Neural progenitor cell (in vitro differentiated cells): ENCODE measurements around the gene C9orf78. TPM values are rescaled to one million over a fixed set of nuclear protein-coding genes. Genes with fewer than 3 reads are reported as not detected.
"Not testable (repeated sequence)": the region's sequence is repeated elsewhere in the genome, so short reads cannot be mapped to it uniquely, and the experiment has no call there.

ENCODE experiments used
- DNase-seq: peaks from one replicate; pipeline ENCODE4 v3.0.0-alpha.2; 2016; ENCODE audit warnings: low spot score
- H2AFZ ChIP-seq: fragments of 200-600 bp; sonication (generic); replicated peaks from 2 replicates; pipeline ENCODE4 v1.6.1; 2016; ENCODE audit warnings: antibody characterized with exemption
- H3F3A ChIP-seq: fragments of 200-600 bp; sonication (generic); 2 replicates; pipeline ENCODE4 v1.6.1; 2016; ENCODE audit warnings: antibody characterized with exemption, low read depth
- H3K27ac ChIP-seq: fragments of 200-600 bp; sonication (generic); 2 replicates; pipeline ENCODE4 v1.5.1; 2016; ENCODE audit warnings: mild to moderate bottlenecking
- H3K27me3 ChIP-seq: fragments of 200-600 bp; sonication (generic); 2 replicates; pipeline ENCODE4 v1.6.1; 2016; ENCODE audit warnings: mild to moderate bottlenecking, moderate library complexity
- H3K36me3 ChIP-seq: fragments of 200-600 bp; sonication (generic); 2 replicates; pipeline ENCODE4 v1.5.1; 2016
- H3K4me1 ChIP-seq: fragments of 200-600 bp; sonication (generic); 2 replicates; pipeline ENCODE4 v1.6.1; 2016; ENCODE audit warnings: mixed run types
- H3K4me2 ChIP-seq: fragments of 200-600 bp; sonication (generic); 2 replicates; pipeline ENCODE4 v1.6.1; 2016
- H3K4me3 ChIP-seq: fragments of 200-600 bp; sonication (generic); 2 replicates; pipeline ENCODE4 v1.5.1; 2016
- H3K79me2 ChIP-seq: fragments of 200-600 bp; sonication (generic); 2 replicates; pipeline ENCODE4 v1.6.1; 2016; ENCODE audit warnings: low read depth
- H3K9ac ChIP-seq: fragments of 200-600 bp; sonication (generic); 2 replicates; pipeline ENCODE4 v1.6.1; 2016
- H3K9me3 ChIP-seq: fragments of 200-600 bp; sonication (generic); 2 replicates; pipeline ENCODE4 v1.5.1; 2016; ENCODE audit warnings: low read depth
- H4K20me1 ChIP-seq: fragments of 200-600 bp; sonication (generic); 2 replicates; pipeline ENCODE4 v1.6.1; 2016; ENCODE audit warnings: low read depth
- H3K27ac Mint-ChIP-seq: 3 replicates; pipeline ENCODE4 v1.8.0; 2021; ENCODE audit warnings: mixed read lengths
- H3K27me3 Mint-ChIP-seq: 2 replicates; pipeline ENCODE4 v1.8.0; 2022; ENCODE audit warnings: low read depth, mild to moderate bottlenecking, inconsistent platforms, moderate library complexity, mixed read lengths; ENCODE audit not compliant: insufficient read depth
- H3K36me3 Mint-ChIP-seq: 3 replicates; pipeline ENCODE4 v1.8.0; 2021; ENCODE audit warnings: mixed read lengths
- H3K4me1 Mint-ChIP-seq: 3 replicates; pipeline ENCODE4 v1.8.0; 2021; ENCODE audit warnings: mixed read lengths
- H3K4me3 Mint-ChIP-seq: 3 replicates; pipeline ENCODE4 v1.8.0; 2021; ENCODE audit warnings: mild to moderate bottlenecking, moderate library complexity, mixed read lengths
- H3K9me3 Mint-ChIP-seq: 3 replicates; pipeline ENCODE4 v1.8.0; 2020; ENCODE audit warnings: mixed read lengths
- CTCF ChIP-seq: fragments of 200-600 bp; sonication (generic); IDR thresholded peaks from 2 replicates; pipeline ENCODE4 v1.5.1; 2017; ENCODE audit warnings: antibody characterized with exemption, mild to moderate bottlenecking
- EZH2 ChIP-seq: fragments of 200-600 bp; sonication (generic); IDR thresholded peaks from 2 replicates; pipeline ENCODE4 v1.6.1; 2017; ENCODE audit warnings: antibody characterized with exemption, mild to moderate bottlenecking, moderate library complexity
- EZH2phosphoT487 ChIP-seq: fragments of 200-600 bp; sonication (generic); IDR thresholded peaks from 2 replicates; pipeline ENCODE4 v1.6.1; 2017; ENCODE audit warnings: antibody characterized with exemption
- total RNA-seq: library from RNA; depleted of rRNA; stranded (reverse); fragments of >200 nt; gene quantifications from 2 replicates; pipeline ENCODE4 v1.2.3, GENCODE V29; 2015; ENCODE audit warnings: low replicate concordance

Gene C9orf78
- total RNA-seq, 1 donor from 2014 or later = 42.2 TPM

GRCh38 chr9:129794549-129794948, 40.5 kb downstream of the C9orf78 start:
- Histone ChIP-seq H3K4me2 (no peak overlapping the region), H4K20me1 (peaks cover 4% of the 10 kb centered on the region), H3K9me3 (no peaks in the 10 kb centered on the region), H3F3A (no peaks in the 10 kb centered on the region), H2AFZ (no peak overlapping the region), H3K79me2 (no peaks in the 10 kb centered on the region), H3K4me1 (no peaks in the 10 kb centered on the region), H3K4me3 (no peak overlapping the region), H3K27ac (no peak overlapping the region), H3K36me3 (no peaks in the 10 kb centered on the region), H3K9ac (no peak overlapping the region), H3K27me3 (no peaks in the 10 kb centered on the region)
- Mint-ChIP-seq H3K27ac (no peak overlapping the region), H3K4me3 (no peak overlapping the region), H3K36me3 (no peaks in the 10 kb centered on the region), H3K9me3 (no peaks in the 10 kb centered on the region), H3K4me1 (no peaks in the 10 kb centered on the region), H3K27me3 (peaks cover 12% of the 10 kb centered on the region)
- no peak for DNase-seq
- TF ChIP-seq EZH2phosphoT487 (no peak), CTCF (no peak), EZH2 (no peak)

GRCh38 chr9:129786481-129786880, 48.6 kb downstream of the C9orf78 start:
- peaks cover 25% of the 10 kb centered on the region for H3K27me3 Mint-ChIP-seq
- no peak overlapping the region for H3K4me3 ChIP-seq
- no peak overlapping the region for H3K4me3 Mint-ChIP-seq
- H3K27me3 ChIP-seq = peaks cover 14% of the 10 kb centered on the region
- no peak overlapping the region for H2AFZ ChIP-seq
- no peaks in the 10 kb centered on the region for H3K36me3 Mint-ChIP-seq
- TF ChIP-seq EZH2phosphoT487 (no peak), EZH2 (no peak), CTCF (no peak)
- H4K20me1 ChIP-seq = peaks cover 4% of the 10 kb centered on the region
- no peaks in the 10 kb centered on the region for H3K4me1 ChIP-seq
- H3K79me2 ChIP-seq = no peaks in the 10 kb centered on the region
- H3K4me2 ChIP-seq = no peak overlapping the region
- no peaks in the 10 kb centered on the region for H3K36me3 ChIP-seq
- no peak overlapping the region for H3K27ac Mint-ChIP-seq
- no peaks in the 10 kb centered on the region for H3K9me3 ChIP-seq
- H3K9ac ChIP-seq = no peak overlapping the region
- H3K27ac ChIP-seq = no peak overlapping the region
- H3F3A ChIP-seq = no peaks in the 10 kb centered on the region
- H3K4me1 Mint-ChIP-seq = peaks cover 3% of the 10 kb centered on the region
- no peaks in the 10 kb centered on the region for H3K9me3 Mint-ChIP-seq
- no peak for DNase-seq

- Mint-ChIP-seq H3K4me1 (peaks cover 3% of the 10 kb centered on the region), H3K36me3 (no peaks in the 10 kb centered on the region), H3K9me3 (no peaks in the 10 kb centered on the region), H3K27ac (no peak overlapping the region), H3K27me3 (peaks cover 25% of the 10 kb centered on the region), H3K4me3 (no peak overlapping the region)
- Histone ChIP-seq H3K79me2 (no peaks in the 10 kb centered on the region), H3K4me1 (no peaks in the 10 kb centered on the region), H2AFZ (no peak overlapping the region), H3K9ac (no peak overlapping the region), H3K4me3 (no peak overlapping the region), H4K20me1 (peaks cover 4% of the 10 kb centered on the region), H3K36me3 (no peaks in the 10 kb centered on the region), H3K27ac (no peak overlapping the region), H3K9me3 (no peaks in the 10 kb centered on the region), H3K4me2 (no peak overlapping the region), H3K27me3 (peaks cover 14% of the 10 kb centered on the region), H3F3A (no peaks in the 10 kb centered on the region)
- no peak for DNase-seq
- TF ChIP-seq CTCF (no peak), EZH2phosphoT487 (no peak), EZH2 (no peak)
Observed at GRCh38 chr9:129785866-129786265, 49.2 kb downstream of the C9orf78 start.

GRCh38 chr9:129784970-129785369, 50.1 kb downstream of the C9orf78 start:
- not testable (repeated sequence) for H3K9me3 Mint-ChIP-seq, H3K36me3 ChIP-seq, H4K20me1 ChIP-seq, H3F3A ChIP-seq, H3K4me2 ChIP-seq, H2AFZ ChIP-seq, H3K4me3 Mint-ChIP-seq, H3K27ac ChIP-seq, H3K4me1 ChIP-seq, H3K27ac Mint-ChIP-seq, H3K79me2 ChIP-seq, H3K4me1 Mint-ChIP-seq, H3K9ac ChIP-seq, H3K9me3 ChIP-seq, H3K36me3 Mint-ChIP-seq, DNase-seq, H3K4me3 ChIP-seq
- H3K27me3 ChIP-seq = peaks cover 14% of the 10 kb centered on the region
- peaks cover 24% of the 10 kb centered on the region for H3K27me3 Mint-ChIP-seq
